Measurements from ENCODE around the gene FCRL6. TPM values are rescaled to one million over a fixed set of nuclear protein-coding genes. Genes with fewer than 3 reads are reported as not detected.

The FCRL6 gene
- total and polyA plus RNA-seq, 12 donors = 0.11 to 2.2 (median 0.37) TPM; not detected in 3

- Histone ChIP-seq H3K27ac (no peak overlapping the region), H3K27me3 (no peaks in the 10 kb centered on the region), H3K36me3 (replicated peaks in 1 of 2) (no peaks in the 10 kb centered on the region), H3K9me3 (replicated peaks in 1 of 3) (no peaks in the 10 kb centered on the region), H3K4me3 (no peak overlapping the region), H3K4me1 (replicated peaks in 1 of 2) (peaks cover 0 to 5% of the 10 kb centered on the region in 2 donors)
- WGBS, 4 donors = 91 to 97% (median 94%) methylated on average over 8 of the region's 8 CpGs
- intact Hi-C loops (cut with DNase I) = no loop called here
- TF ChIP-seq CTCF (IDR thresholded peaks at IDR 0.05) = no peak
- TF ChIP-seq POLR2A (IDR thresholded peaks at IDR 0.05) = no peak
- DNase-seq = no peak
Measured at GRCh38 chr1:159815926-159816325, 13.8 kb downstream of the FCRL6 start.

- Histone ChIP-seq H3K4me1 (replicated peaks in 1 of 2) (peaks cover 0 to 5% of the 10 kb centered on the region in 2 donors), H3K27ac (peak overlapping the region in 3 of 5 donors; percentile 37 to 75 (median 52)), H3K9me3 (replicated peaks in 1 of 3) (no peaks in the 10 kb centered on the region), H3K36me3 (replicated peaks in 1 of 2) (no peaks in the 10 kb centered on the region), H3K4me3 (no peak overlapping the region), H3K27me3 (no peaks in the 10 kb centered on the region)
- WGBS, 4 donors = 45 to 63% (median 56%) methylated on average over 11 of the region's 11 CpGs
- TF ChIP-seq POLR2A (IDR thresholded peaks at IDR 0.05) (no peak), CTCF (IDR thresholded peaks at IDR 0.05) (no peak)
- DNase-seq = peak in 4 of 7 donors; percentile 30 to 56 (median 50)
- intact Hi-C loops (cut with DNase I) = no loop called here
Measured at GRCh38 chr1:159817276-159818041, 15.3 kb downstream of the FCRL6 start.

GRCh38 chr1:159821171-159821867, 19.2 kb downstream of the FCRL6 start:
- no peak for TF ChIP-seq POLR2A (IDR thresholded peaks at IDR 0.05)
- H3K36me3 ChIP-seq (replicated peaks in 1 of 2) = no peaks in the 10 kb centered on the region
- H3K27ac ChIP-seq = no peak overlapping the region
- intact Hi-C loops (cut with DNase I) = no loop called here
- H3K4me3 ChIP-seq = no peak overlapping the region
- H3K4me1 ChIP-seq (replicated peaks in 1 of 2) = peaks cover 0 to 5% of the 10 kb centered on the region in 2 donors
- WGBS, 4 donors = 65 to 85% (median 76%) methylated on average over 9 of the region's 9 CpGs
- DNase-seq = peak in 2 of 7 donors; percentile 14 to 41
- no peaks in the 10 kb centered on the region for H3K9me3 ChIP-seq (replicated peaks in 1 of 3)
- H3K27me3 ChIP-seq = no peaks in the 10 kb centered on the region

GRCh38 chr1:159823406-159823805, 21.2 kb downstream of the FCRL6 start:
- Histone ChIP-seq H3K4me3 (no peak overlapping the region), H3K27ac (no peak overlapping the region), H3K4me1 (replicated peaks in 1 of 2) (no peaks in the 10 kb centered on the region), H3K27me3 (no peaks in the 10 kb centered on the region), H3K36me3 (replicated peaks in 1 of 2) (no peaks in the 10 kb centered on the region), H3K9me3 (replicated peaks in 1 of 3) (no peaks in the 10 kb centered on the region)
- TF ChIP-seq POLR2A (IDR thresholded peaks at IDR 0.05) (no peak), CTCF (IDR thresholded peaks at IDR 0.05) (no peak)
- DNase-seq = no peak
- intact Hi-C loops (cut with DNase I) = no loop called here
- WGBS, 4 donors = 50 to 80% (median 60%) methylated on average over 1 to 7 of the region's 7 CpGs
